GM19023 (cell line): ENCODE data around the gene NIM1K.
"Not testable (repeated sequence)": the region's sequence is repeated elsewhere in the genome, so short reads cannot be mapped to it uniquely, and the experiment has no call there.

Experiments used
- ATAC-seq: cut with Tn5 transposase; IDR thresholded peaks from one replicate; pipeline ENCODE4 v1.9.1; 2021; ENCODE audit warnings: mild to moderate bottlenecking, moderate library complexity; ENCODE audit not compliant: unreplicated experiment

Gene NIM1K

GRCh38 chr5:43191740-43192557 lies at the start of gene NIM1K:
NIM1K (plus strand) TSS chr5:43192225; CDS start chr5:43245776, 53,551 bp downstream.
- ATAC-seq, result peak; percentile 92

GRCh38 chr5:43145071-43145470 lies 47.0 kb upstream of the NIM1K start:
- ATAC-seq, result no peak

- no peak for ATAC-seq
Observed at GRCh38 chr5:43146958-43147357, 45.1 kb upstream of the NIM1K start.

GRCh38 chr5:43148417-43148816 lies 43.6 kb upstream of the NIM1K start:
- no peak for ATAC-seq

GRCh38 chr5:43149231-43149630 lies 42.8 kb upstream of the NIM1K start:
- ATAC-seq, result no peak

GRCh38 chr5:43150075-43150474 lies 42.0 kb upstream of the NIM1K start:
- no peak for ATAC-seq

GRCh38 chr5:43150748-43151147 lies 41.3 kb upstream of the NIM1K start:
- ATAC-seq, result no peak

- no peak for ATAC-seq
Observed at GRCh38 chr5:43152946-43153345, 39.1 kb upstream of the NIM1K start.

GRCh38 chr5:43154469-43154868 lies 37.6 kb upstream of the NIM1K start:
- ATAC-seq, result no peak

GRCh38 chr5:43155394-43156096 lies 36.5 kb upstream of the NIM1K start:
- no peak for ATAC-seq

- ATAC-seq, result peak; percentile 63
Observed at GRCh38 chr5:43156388-43156787, 35.6 kb upstream of the NIM1K start.

- no peak for ATAC-seq
Observed at GRCh38 chr5:43157068-43157467, 35.0 kb upstream of the NIM1K start.

- ATAC-seq, result no peak
Observed at GRCh38 chr5:43161244-43161643, 30.8 kb upstream of the NIM1K start.

GRCh38 chr5:43164801-43165200 lies 27.2 kb upstream of the NIM1K start:
- ATAC-seq, result not testable (repeated sequence)

GRCh38 chr5:43165323-43165722 lies 26.7 kb upstream of the NIM1K start:
- no peak for ATAC-seq

- ATAC-seq, result no peak
Observed at GRCh38 chr5:43168175-43168574, 23.9 kb upstream of the NIM1K start.

GRCh38 chr5:43171451-43171850 lies 20.6 kb upstream of the NIM1K start:
- no peak for ATAC-seq

- ATAC-seq, result no peak
Observed at GRCh38 chr5:43171926-43172325, 20.1 kb upstream of the NIM1K start.

GRCh38 chr5:43172779-43173178 lies 19.2 kb upstream of the NIM1K start:
- ATAC-seq, result no peak

GRCh38 chr5:43174586-43174985 lies 17.4 kb upstream of the NIM1K start:
- ATAC-seq, result no peak

- ATAC-seq, result no peak
Observed at GRCh38 chr5:43179836-43180235, 12.2 kb upstream of the NIM1K start.

- no peak for ATAC-seq
Observed at GRCh38 chr5:43182421-43182820, 9.6 kb upstream of the NIM1K start.
